ENCODE data around the gene IL31.
"Not testable (repeated sequence)": the region's sequence is repeated elsewhere in the genome, so short reads cannot be mapped to it uniquely, and the experiment has no call there.

IL31 gene

DNA sequence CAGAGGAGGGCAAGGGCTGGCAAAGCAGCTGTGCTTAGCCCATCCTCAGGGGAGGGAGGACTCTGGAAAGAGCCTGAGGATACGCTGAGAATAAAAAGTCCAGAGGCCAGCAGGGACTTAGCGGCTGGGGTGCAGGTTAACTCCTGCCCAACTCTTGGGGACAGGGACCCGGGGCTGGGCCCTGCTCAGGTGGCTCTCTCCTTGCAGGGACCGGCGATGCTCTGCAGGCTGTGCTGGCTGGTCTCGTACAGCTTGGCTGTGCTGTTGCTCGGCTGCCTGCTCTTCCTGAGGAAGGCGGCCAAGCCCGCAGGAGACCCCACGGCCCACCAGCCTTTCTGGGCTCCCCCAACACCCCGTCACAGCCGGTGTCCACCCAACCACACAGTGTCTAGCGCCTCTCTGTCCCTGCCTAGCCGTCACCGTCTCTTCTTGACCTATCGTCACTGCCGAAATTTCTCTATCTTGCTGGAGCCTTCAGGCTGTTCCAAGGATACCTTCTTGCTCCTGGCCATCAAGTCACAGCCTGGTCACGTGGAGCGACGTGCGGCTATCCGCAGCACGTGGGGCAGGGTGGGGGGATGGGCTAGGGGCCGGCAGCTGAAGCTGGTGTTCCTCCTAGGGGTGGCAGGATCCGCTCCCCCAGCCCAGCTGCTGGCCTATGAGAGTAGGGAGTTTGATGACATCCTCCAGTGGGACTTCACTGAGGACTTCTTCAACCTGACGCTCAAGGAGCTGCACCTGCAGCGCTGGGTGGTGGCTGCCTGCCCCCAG, 32.3 kb upstream of the IL31 start:
- in situ Hi-C loops (cut with HindIII; ENCODE audit: low sequenced_read_pairs), result no loop called here
- TF ChIP-seq, protein P1, sequence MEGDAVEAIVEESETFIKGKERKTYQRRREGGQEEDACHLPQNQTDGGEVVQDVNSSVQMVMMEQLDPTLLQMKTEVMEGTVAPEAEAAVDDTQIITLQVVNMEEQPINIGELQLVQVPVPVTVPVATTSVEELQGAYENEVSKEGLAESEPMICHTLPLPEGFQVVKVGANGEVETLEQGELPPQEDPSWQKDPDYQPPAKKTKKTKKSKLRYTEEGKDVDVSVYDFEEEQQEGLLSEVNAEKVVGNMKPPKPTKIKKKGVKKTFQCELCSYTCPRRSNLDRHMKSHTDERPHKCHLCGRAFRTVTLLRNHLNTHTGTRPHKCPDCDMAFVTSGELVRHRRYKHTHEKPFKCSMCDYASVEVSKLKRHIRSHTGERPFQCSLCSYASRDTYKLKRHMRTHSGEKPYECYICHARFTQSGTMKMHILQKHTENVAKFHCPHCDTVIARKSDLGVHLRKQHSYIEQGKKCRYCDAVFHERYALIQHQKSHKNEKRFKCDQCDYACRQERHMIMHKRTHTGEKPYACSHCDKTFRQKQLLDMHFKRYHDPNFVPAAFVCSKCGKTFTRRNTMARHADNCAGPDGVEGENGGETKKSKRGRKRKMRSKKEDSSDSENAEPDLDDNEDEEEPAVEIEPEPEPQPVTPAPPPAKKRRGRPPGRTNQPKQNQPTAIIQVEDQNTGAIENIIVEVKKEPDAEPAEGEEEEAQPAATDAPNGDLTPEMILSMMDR (IDR thresholded peaks at IDR 0.05; ENCODE audit: low read depth, low read length, missing control alignments), result no peak
- no peak overlapping the region for H3K4me3 ChIP-seq (ENCODE audit: low read depth, low read length)
- no peak for DNase-seq (ENCODE audit: low read depth)

DNA sequence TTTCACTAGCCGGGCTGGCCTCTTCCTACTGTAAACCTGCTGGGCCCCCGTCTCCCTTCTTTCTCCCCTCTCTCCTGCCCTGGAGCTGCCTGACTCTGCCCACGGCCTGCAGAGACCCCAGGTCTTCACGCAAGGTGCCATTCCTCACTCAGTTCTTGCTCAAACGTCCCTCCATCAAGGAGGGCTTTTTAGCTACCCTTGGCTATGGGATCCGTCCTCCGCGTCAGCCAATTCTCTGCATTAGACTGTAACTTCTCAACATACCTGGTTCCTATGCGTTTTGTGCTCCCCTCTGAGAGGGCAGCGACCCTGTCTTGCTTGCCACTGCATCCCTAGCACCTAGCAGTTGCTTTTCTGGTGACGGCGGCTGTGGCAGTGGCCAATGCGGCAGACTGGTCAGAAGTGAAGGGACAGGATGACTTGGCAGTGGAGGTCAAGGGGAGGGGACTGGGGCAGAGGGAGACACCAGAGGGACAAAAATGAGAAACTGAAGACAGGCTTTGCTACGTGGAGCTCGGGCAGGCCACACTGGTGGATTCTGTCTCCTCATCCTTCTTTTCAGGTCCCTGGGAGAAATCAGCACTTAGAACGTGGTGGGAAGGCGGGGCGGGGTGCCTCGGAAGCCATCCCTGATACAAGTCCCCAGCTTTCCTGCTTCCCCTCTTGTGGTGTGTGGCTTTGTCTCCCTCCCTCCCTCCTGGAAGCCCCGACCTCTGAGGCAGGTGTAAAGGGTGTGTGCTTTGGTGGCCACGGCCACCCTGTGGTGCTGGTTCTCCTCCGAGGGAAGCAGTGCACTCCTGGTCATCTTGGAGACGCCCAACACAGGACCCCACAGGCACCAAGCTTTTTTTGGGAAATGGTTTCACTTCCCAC, 31.3 kb upstream of the IL31 start:
- TF ChIP-seq, protein P1 (IDR thresholded peaks at IDR 0.05; ENCODE audit: low read depth, low read length, missing control alignments), result no peak
- no peak for DNase-seq (ENCODE audit: low read depth)
- in situ Hi-C loops (cut with HindIII; ENCODE audit: low sequenced_read_pairs), result no loop called here
- H3K4me3 ChIP-seq (ENCODE audit: low read depth, low read length), result no peak overlapping the region

GRCh38 chr12:122204167-122205052, 30.4 kb upstream of the IL31 start:
- no peak for DNase-seq (ENCODE audit: low read depth)
- TF ChIP-seq, protein P1 (IDR thresholded peaks at IDR 0.05; ENCODE audit: low read depth, low read length, missing control alignments), result no peak
- in situ Hi-C loops (cut with HindIII; ENCODE audit: low sequenced_read_pairs), result no loop called here
- peak overlapping the region; percentile 45 for H3K4me3 ChIP-seq (ENCODE audit: low read depth, low read length)

- in situ Hi-C loops (cut with HindIII; ENCODE audit: low sequenced_read_pairs), result no loop called here
- peak within 1 kb of the TSS; percentile 45 for H3K4me3 ChIP-seq (ENCODE audit: low read depth, low read length)
- TF ChIP-seq, protein P1 (IDR thresholded peaks at IDR 0.05; ENCODE audit: low read depth, low read length, missing control alignments), result no peak
- no peak for DNase-seq (ENCODE audit: low read depth)
Observed at GRCh38 chr12:122203301-122204166, 29.5 kb upstream of the IL31 start, which contains the start of gene B3GNT4. Gene B3GNT4, plus strand, starts transcription at chr12:122203709. Its CDS starts 910 bp downstream, at chr12:122204619.

DNA sequence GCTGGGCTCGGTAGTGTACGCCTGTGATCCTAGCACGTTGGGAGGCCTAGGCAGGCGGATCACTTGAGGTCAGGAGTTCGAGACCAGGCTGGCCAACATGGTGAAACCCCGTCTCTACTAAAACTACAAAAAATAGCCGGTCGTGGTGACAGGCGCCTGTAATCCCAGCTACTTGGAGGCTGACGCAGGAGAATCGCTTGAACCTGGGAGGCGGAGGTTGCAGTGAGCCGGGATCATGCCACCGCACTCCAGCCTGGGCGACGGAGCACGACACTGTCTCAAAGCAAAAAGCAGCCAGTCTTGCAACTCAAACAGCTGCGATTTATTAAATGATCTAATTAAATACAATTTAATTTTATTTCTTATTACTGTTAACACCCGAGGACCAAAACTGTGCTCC, 28.8 kb upstream of the IL31 start:
- H3K4me3 ChIP-seq (ENCODE audit: low read depth, low read length), result peak overlapping the region; percentile 45
- DNase-seq (ENCODE audit: low read depth); in situ Hi-C loops (cut with HindIII; ENCODE audit: low sequenced_read_pairs): not testable (repeated sequence)

DNA sequence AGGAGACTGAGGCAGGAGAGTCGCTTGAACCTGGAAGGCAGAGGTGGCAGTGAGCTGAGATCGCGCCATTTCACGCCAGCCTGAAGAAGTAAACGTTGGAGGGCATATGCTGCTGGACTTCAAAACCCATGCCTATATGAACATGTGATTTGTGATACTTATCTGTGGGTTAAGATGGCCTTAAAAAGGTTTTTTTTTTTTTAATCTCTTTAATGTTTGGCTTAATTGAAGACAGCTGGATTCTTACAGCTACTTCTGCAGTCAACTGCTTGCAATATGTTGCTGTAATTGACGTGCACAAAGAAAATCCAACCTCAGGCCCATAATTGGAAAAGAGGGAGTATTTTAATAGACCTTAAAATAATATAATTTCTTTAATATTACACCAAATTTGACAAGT, 28.0 kb upstream of the IL31 start:
- TF ChIP-seq, protein P1 (IDR thresholded peaks at IDR 0.05; ENCODE audit: low read depth, low read length, missing control alignments), result no peak
- DNase-seq (ENCODE audit: low read depth), result no peak
- in situ Hi-C loops (cut with HindIII; ENCODE audit: low sequenced_read_pairs), result no loop called here
- no peak overlapping the region for H3K4me3 ChIP-seq (ENCODE audit: low read depth, low read length)
